SK-N-SH (cell line): ENCODE data around the gene CCDC141. TPM values are rescaled to one million over a fixed set of nuclear protein-coding genes. Genes with fewer than 3 reads are reported as not detected.

Source experiments
- CTCF ChIA-PET: fragments of 300-600, 350-600 bp; formaldehyde crosslinking; extraction: SDS; loops from one replicate; lab custom pipeline; 2021; lab: Yijun Ruan, JAX
- POLR2A ChIA-PET: fragments of 350-600 bp; sonication (Branson Sonifier 250); formaldehyde crosslinking; extraction: SDS; loops from one replicate; lab custom pipeline; 2020; ENCODE audit warnings: antibody characterized with exemption, inconsistent platforms; lab: Yijun Ruan, JAX
- DNase-seq: peaks from one replicate; pipeline ENCODE4 v3.0.0; 2012
- H2AFZ ChIP-seq: fragments of 200-600 bp; sonication (generic); 2 replicates; pipeline ENCODE4 v1.8.1; 2016; ENCODE audit warnings: antibody characterized with exemption, mild to moderate bottlenecking, low read depth
- H3F3A ChIP-seq: fragments of 200-600 bp; sonication (generic); replicated peaks from 2 replicates; pipeline ENCODE3; 2016; ENCODE audit warnings: antibody characterized with exemption, mild to moderate bottlenecking; ENCODE audit not compliant: insufficient read depth
- H3K27ac ChIP-seq, 2 experiments: fragments of 200-500 bp in 1 of 2; fragments of 200-600 bp in 1 of 2; sonication (Bioruptor generic) in 1 of 2; sonication (generic), shearing (Covaris generic) in 1 of 2; 2 replicates each; pipeline versions ENCODE4 v1.5.1 to v1.6.1; 2014 to 2016; ENCODE audit warnings: low read depth in 2 of 2, inconsistent platforms in 1 of 2, low read length in 1 of 2, mild to moderate bottlenecking in 1 of 2, mixed read lengths in 1 of 2
- H3K27me3 ChIP-seq: fragments of 200-600 bp; sonication (generic), shearing (Covaris generic); 2 replicates; pipeline ENCODE4 v1.6.1; 2016; ENCODE audit warnings: mixed run types; ENCODE audit not compliant: insufficient read depth
- H3K36me3 ChIP-seq, 2 experiments: fragments of 200-500 bp in 1 of 2; fragments of 200-600 bp in 1 of 2; sonication (Bioruptor generic) in 1 of 2; sonication (generic) in 1 of 2; replicated peaks in 1 of 2; 2 replicates each; pipeline versions ENCODE3 to v1.5.1; 2014 to 2016; ENCODE audit warnings: low read length in 1 of 2, mild to moderate bottlenecking in 1 of 2; ENCODE audit not compliant: insufficient read depth in 2 of 2, control insufficient read depth in 1 of 2
- H3K4me1 ChIP-seq, 2 experiments: fragments of 200-500 bp in 1 of 2; fragments of 200-600 bp in 1 of 2; sonication (Bioruptor generic) in 1 of 2; sonication (generic), shearing (Covaris generic) in 1 of 2; 2 replicates each; pipeline versions ENCODE4 v1.5.1 to v1.6.1; 2014 to 2016; ENCODE audit warnings: low read depth in 1 of 2, low read length in 1 of 2, mixed run types in 1 of 2; ENCODE audit not compliant: insufficient read depth in 2 of 2, control insufficient read depth in 1 of 2
- H3K4me2 ChIP-seq: fragments of 200-600 bp; sonication (generic), shearing (Covaris generic); 2 replicates; pipeline ENCODE4 v1.6.1; 2017; ENCODE audit warnings: mixed run types
- H3K4me3 ChIP-seq, 2 experiments: fragments of 200-500 bp in 1 of 2; fragments of 200-600 bp in 1 of 2; sonication (Bioruptor generic) in 1 of 2; sonication (generic), shearing (Covaris generic) in 1 of 2; 2 replicates each; pipeline versions ENCODE4 v1.5.1 to v1.8.1; 2014 to 2016; ENCODE audit warnings: low read depth in 2 of 2, inconsistent platforms in 1 of 2, low read length in 1 of 2, mild to moderate bottlenecking in 1 of 2, mixed read lengths in 1 of 2, moderate library complexity in 1 of 2
- H3K79me2 ChIP-seq: fragments of 200-600 bp; sonication (generic); 2 replicates; pipeline ENCODE4 v1.8.1; 2017; ENCODE audit warnings: mild to moderate bottlenecking; ENCODE audit not compliant: insufficient read depth
- H3K9ac ChIP-seq: fragments of 200-600 bp; sonication (generic); 2 replicates; pipeline ENCODE4 v1.6.1; 2017; ENCODE audit warnings: mixed run types
- H3K9me2 ChIP-seq: fragments of 200-600 bp; sonication (generic); 2 replicates; pipeline ENCODE4 v1.6.1; 2017; ENCODE audit warnings: mixed run types
- H3K9me3 ChIP-seq: fragments of 200-600 bp; sonication (generic); 2 replicates; pipeline ENCODE4 v1.6.1; 2017; ENCODE audit warnings: mixed run types, mild to moderate bottlenecking, moderate library complexity
- H4K20me1 ChIP-seq: fragments of 200-600 bp; sonication (generic); 2 replicates; pipeline ENCODE4 v1.6.1; 2017; ENCODE audit warnings: mild to moderate bottlenecking, mixed run types; ENCODE audit not compliant: insufficient read depth
- CHD2 ChIP-seq: fragments of 150-350 bp; IDR thresholded peaks from 2 replicates; pipeline ENCODE4 v1.6.1; 2018; ENCODE audit warnings: low read length; ENCODE audit not compliant: partially characterized antibody
- ELF1 ChIP-seq: IDR thresholded peaks from 2 replicates; pipeline ENCODE4 v1.4.0; 2012
- EP300 ChIP-seq, 2 experiments: IDR thresholded peaks; 2 replicates each; pipeline versions ENCODE4 v1.4.0 to v1.6.1; 2012; ENCODE audit warnings: borderline replicate concordance in 1 of 2, low read depth in 1 of 2, low read length in 1 of 2
- EZH2phosphoT487 ChIP-seq: fragments of 200-600 bp; sonication (generic); IDR thresholded peaks from 2 replicates; pipeline ENCODE4 v1.6.1; 2017; ENCODE audit warnings: low read depth, mixed run types, mild to moderate bottlenecking, antibody characterized with exemption, moderate library complexity, borderline replicate concordance
- FOSL2 ChIP-seq: IDR thresholded peaks from 2 replicates; pipeline ENCODE4 v1.4.0; 2012; ENCODE audit warnings: low read depth, mild to moderate bottlenecking, moderate library complexity, borderline replicate concordance
- FOXJ3 ChIP-seq: sonication (generic); formaldehyde crosslinking; IDR thresholded peaks from 2 replicates; pipeline ENCODE4 v1.5.1; 2020; ENCODE audit warnings: mild to moderate bottlenecking, missing genetic modification reagents
- FOXM1 ChIP-seq: IDR thresholded peaks from 2 replicates; pipeline ENCODE4 v1.4.0; 2012; ENCODE audit warnings: low read depth, mild to moderate bottlenecking
- JUND ChIP-seq: IDR thresholded peaks from 2 replicates; pipeline ENCODE4 v1.4.0; 2012
- MEF2A ChIP-seq: IDR thresholded peaks from 2 replicates; pipeline ENCODE4 v1.4.0; 2012; ENCODE audit warnings: low read depth, borderline replicate concordance
- MXI1 ChIP-seq: IDR thresholded peaks from 2 replicates; pipeline ENCODE4 v1.6.1; 2012; ENCODE audit warnings: mild to moderate bottlenecking, low read depth, low read length, improper control_type of control experiment
- NFIC ChIP-seq: IDR thresholded peaks from 2 replicates; pipeline ENCODE4 v1.4.0; 2012; ENCODE audit warnings: borderline replicate concordance
- NRF1 ChIP-seq: IDR thresholded peaks from 2 replicates; pipeline ENCODE4 v1.6.1; 2012; ENCODE audit warnings: low read depth, mild to moderate bottlenecking, low read length
- RCOR1 ChIP-seq: fragments of 150-350 bp; IDR thresholded peaks from 2 replicates; pipeline ENCODE4 v1.6.1; 2017; ENCODE audit warnings: antibody characterized with exemption, low read length
- RFX5 ChIP-seq: IDR thresholded peaks from 2 replicates; pipeline ENCODE4 v1.6.1; 2012; ENCODE audit warnings: mild to moderate bottlenecking, improper control_type of control experiment, low read length
- RXRA ChIP-seq: IDR thresholded peaks from 2 replicates; pipeline ENCODE4 v1.4.0; 2012; ENCODE audit warnings: low read depth, mild to moderate bottlenecking, borderline replicate concordance
- SIN3A ChIP-seq: IDR thresholded peaks from 2 replicates; pipeline ENCODE4 v1.6.1; 2012; ENCODE audit warnings: low read depth, mild to moderate bottlenecking, low read length, moderate library complexity, borderline replicate concordance
- TCF12 ChIP-seq: IDR thresholded peaks from 2 replicates; pipeline ENCODE4 v1.4.0; 2012
- USF1 ChIP-seq: IDR thresholded peaks from 2 replicates; pipeline ENCODE4 v1.4.0; 2012; ENCODE audit warnings: low read depth, borderline replicate concordance
- USF2 ChIP-seq: fragments of 150-350 bp; IDR thresholded peaks from 2 replicates; pipeline ENCODE4 v1.6.1; 2017; ENCODE audit warnings: antibody characterized with exemption, low read length, low read depth, borderline replicate concordance
- ZBTB33 ChIP-seq: IDR thresholded peaks from 2 replicates; pipeline ENCODE4 v1.4.0; 2012; ENCODE audit warnings: low read depth, borderline replicate concordance
- WGBS: methylation state at CpG from one replicate; pipeline ENCODE4 v1.1.6; 2017; ENCODE audit warnings: low lambda C conversion rate; 5-methylcytosine and 5-hydroxymethylcytosine counted together
- polyA plus RNA-seq, 3 experiments: library from polyadenylated mRNA; depleted of rRNA; stranded (reverse); fragments of >200 nt; gene quantifications; 2 replicates each; pipeline ENCODE4 v1.2.3, GENCODE V29; 2012
- TF ChIP-seq, protein P1 (sequence below): IDR thresholded peaks from 2 replicates; pipeline ENCODE4 v1.4.0; 2012; ENCODE audit warnings: low read depth

CCDC141 gene
- polyA plus RNA-seq, 1 of the 3 experiments (the other 2 are of a cell fraction): 0.02 TPM

DNA sequence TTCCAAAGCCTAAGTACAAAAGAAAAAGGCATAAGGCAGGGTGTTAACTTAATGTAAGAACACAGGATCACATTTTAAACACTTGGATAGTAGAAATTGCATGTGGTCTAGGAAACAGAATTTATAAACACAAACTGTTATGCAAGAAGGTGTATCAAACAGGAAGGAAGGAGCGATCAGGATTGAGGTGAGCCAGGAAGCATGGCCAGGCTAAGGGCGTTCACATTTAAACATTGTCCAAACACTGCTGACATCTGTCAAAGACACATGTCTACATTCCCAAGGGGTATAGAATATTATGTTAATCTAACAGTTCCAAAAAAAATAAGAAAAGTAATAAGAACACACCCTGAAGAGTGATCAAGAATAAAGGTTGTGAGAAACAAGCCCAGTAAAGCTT, 71.3 kb downstream of the CCDC141 start:
- ChIA-PET CTCF (no interaction called here), POLR2A (no interaction called here)
- no peak overlapping the region for H3K4me2 ChIP-seq
- H3K4me1 ChIP-seq: no peaks in the 10 kb centered on the region
- no peaks in the 10 kb centered on the region for H3K27me3 ChIP-seq
- DNase-seq: no peak
- WGBS: 43% methylated on average over 2 of the region's 2 CpGs
- no peaks in the 10 kb centered on the region for H3K79me2 ChIP-seq
- no peaks in the 10 kb centered on the region for H3F3A ChIP-seq
- no peak overlapping the region for H3K9ac ChIP-seq
- TF ChIP-seq MEF2A (no peak), NRF1 (no peak), CHD2 (no peak), ZBTB33 (no peak), EP300 (IDR thresholded peaks at IDR 0.05; ENCODE audit: borderline replicate concordance in 1 of 2, low read depth in 1 of 2, low read length in 1 of 2) (no peak), FOXJ3 (CRISPR knock-in tag) (no peak), NFIC (no peak), ELF1 (no peak), SIN3A (no peak), USF2 (no peak), RXRA (no peak), TCF12 (no peak), RFX5 (no peak), EZH2phosphoT487 (no peak), FOSL2 (no peak)
- TF ChIP-seq, protein P1, sequence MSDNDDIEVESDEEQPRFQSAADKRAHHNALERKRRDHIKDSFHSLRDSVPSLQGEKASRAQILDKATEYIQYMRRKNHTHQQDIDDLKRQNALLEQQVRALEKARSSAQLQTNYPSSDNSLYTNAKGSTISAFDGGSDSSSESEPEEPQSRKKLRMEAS: no peak
- no peak overlapping the region for H3K27ac ChIP-seq
- H3K9me3 ChIP-seq: no peaks in the 10 kb centered on the region
- no peaks in the 10 kb centered on the region for H3K36me3 ChIP-seq
- no peaks in the 10 kb centered on the region for H3K9me2 ChIP-seq
- H4K20me1 ChIP-seq: no peaks in the 10 kb centered on the region
- no peak overlapping the region for H2AFZ ChIP-seq
- no peak overlapping the region for H3K4me3 ChIP-seq

DNA sequence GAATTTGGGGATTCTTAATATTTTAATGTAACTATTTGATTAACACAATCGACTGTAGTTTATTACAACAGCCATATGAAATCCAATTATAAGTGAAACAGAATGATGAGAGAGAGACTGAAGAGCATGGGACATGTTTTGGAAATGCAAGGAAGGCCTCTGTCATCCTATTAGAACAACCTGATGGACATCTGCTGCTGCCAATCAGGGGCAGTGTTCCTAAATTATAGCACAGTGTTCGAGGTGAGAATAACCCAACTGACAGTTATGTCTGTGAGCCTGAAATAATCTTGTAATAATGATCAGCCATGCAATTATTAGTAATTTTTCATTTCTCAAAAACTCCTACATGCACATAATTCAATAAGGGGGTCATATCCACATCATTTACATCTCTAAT, 73.6 kb downstream of the CCDC141 start:
- H3K4me1 ChIP-seq: no peaks in the 10 kb centered on the region
- H3K9me3 ChIP-seq: no peaks in the 10 kb centered on the region
- H3K4me2 ChIP-seq: no peak overlapping the region
- H4K20me1 ChIP-seq: no peaks in the 10 kb centered on the region
- ChIA-PET CTCF (interaction anchor here (1.2 kb wide), 1 partner anchor 215 kb away, joined by 3 read pairs; no protein-coding TSS in a partner anchor), POLR2A (no interaction called here)
- H3K36me3 ChIP-seq: no peaks in the 10 kb centered on the region
- H3K27ac ChIP-seq: no peak overlapping the region
- no peak overlapping the region for H2AFZ ChIP-seq
- H3K4me3 ChIP-seq: no peak overlapping the region
- no peak overlapping the region for H3K9ac ChIP-seq
- no peaks in the 10 kb centered on the region for H3K79me2 ChIP-seq
- under 1% methylated on average over 2 of the region's 2 CpGs for WGBS
- no peaks in the 10 kb centered on the region for H3K9me2 ChIP-seq
- H3F3A ChIP-seq: no peaks in the 10 kb centered on the region
- H3K27me3 ChIP-seq: no peaks in the 10 kb centered on the region
- no peak for DNase-seq
- TF ChIP-seq RFX5 (no peak), RXRA (no peak), USF1 (no peak), NRF1 (no peak), EP300 (IDR thresholded peaks at IDR 0.05; ENCODE audit: borderline replicate concordance in 1 of 2, low read depth in 1 of 2, low read length in 1 of 2) (no peak), MXI1 (no peak), JUND (no peak), FOXM1 (no peak), USF2 (no peak), RCOR1 (no peak), SIN3A (no peak)
- TF ChIP-seq, protein P1: no peak
